K562 (cell line): ENCODE results near the gene NDUFC2. TPM values are rescaled to one million over a fixed set of nuclear protein-coding genes. Genes with fewer than 3 reads are reported as not detected.

Experiments
- BRCA1 ChIP-seq, 2 experiments: fragments of 450-650 bp in 1 of 2; sonication (generic) in 1 of 2; formaldehyde crosslinking in 1 of 2; IDR thresholded peaks; 2 replicates each; pipeline versions ENCODE4 v1.5.0 to v1.6.1; 2017 to 2020; ENCODE audit warnings: mild to moderate bottlenecking in 1 of 2, missing genetic modification reagents in 1 of 2
- CAMTA2 ChIP-seq: fragments of 250-450 bp; sonication (Bioruptor Pico); conservative IDR thresholded peaks from 2 replicates; pipeline ENCODE4 v1.5.1; 2022
- ETV6 ChIP-seq, 3 experiments: fragments of 150-350 bp in 1 of 3; sonication (generic) in 1 of 3; formaldehyde crosslinking in 1 of 3; IDR thresholded peaks; 2 replicates each; pipeline versions ENCODE4 v1.6.1 to v1.8.0; 2014 to 2022; ENCODE audit warnings: borderline replicate concordance in 2 of 3, low read depth in 2 of 3, antibody characterized with exemption in 1 of 3, low read length in 1 of 3, mild to moderate bottlenecking in 1 of 3, missing genetic modification reagents in 1 of 3
- HDAC3 ChIP-seq: fragments of 450-650 bp; IDR thresholded peaks from 2 replicates; pipeline ENCODE4 v1.6.1; 2018; ENCODE audit warnings: borderline replicate concordance, mild to moderate bottlenecking, moderate library complexity; ENCODE audit not compliant: partially characterized antibody
- KAT7 ChIP-seq: sonication (generic); formaldehyde crosslinking; IDR thresholded peaks from 2 replicates; pipeline ENCODE4 v1.8.0; 2022; ENCODE audit warnings: missing genetic modification reagents, mild to moderate bottlenecking, borderline replicate concordance
- LCOR ChIP-seq: sonication (generic); formaldehyde crosslinking; IDR thresholded peaks from 2 replicates; pipeline ENCODE4 v1.8.0; 2022; ENCODE audit warnings: mild to moderate bottlenecking, missing genetic modification reagents
- MGA ChIP-seq: fragments of 450-650 bp; IDR thresholded peaks from 2 replicates; pipeline ENCODE4 v1.6.1; 2016; ENCODE audit warnings: mild to moderate bottlenecking, moderate library complexity
- polyA plus RNA-seq, 8 experiments: library from polyadenylated mRNA; depleted of rRNA in 4 of 8; stranded (reverse) in 5 of 8; unstranded in 3 of 8; fragments of >200 nt; fragmentation: Nextera tagmentation in 2 of 8; fragmentation: Illumina TruSeq in 1 of 8; extraction: Ambion mirVana in 2 of 8; extraction: Trizol in 1 of 8; gene quantifications; 2 replicates each; pipeline versions ENCODE4 v1.2.1 to v1.2.3, GENCODE V29; 2011 to 2014; ENCODE audit warnings: inconsistent platforms in 1 of 8, missing spikeins in 1 of 8
- total RNA-seq, 7 experiments: library from RNA; depleted of rRNA in 6 of 7; stranded (reverse); fragments of >200 nt in 6 of 7; fragmentation: Illumina TruSeq in 2 of 7; extraction: Trizol in 2 of 7; gene quantifications; 2 replicates each; pipeline versions ENCODE4 v1.2.1 to v1.2.3, GENCODE V29; 2011 to 2021; ENCODE audit warnings: low replicate concordance in 1 of 7
- TF ChIP-seq, protein P1 (sequence below): fragments of 200-800 bp; sonication (Bioruptor generic); IDR thresholded peaks from 2 replicates; pipeline ENCODE4 v1.6.1; 2016; ENCODE audit warnings: missing genetic modification characterization, missing compliant biosample characterization

The NDUFC2 gene
- total and polyA plus RNA-seq, 9 of the 15 experiments (the other 6 are each of a cell fraction or from before 2014, with no cell fraction given): 168 to 1,119 (median 442) TPM

- TF ChIP-seq ETV6 (IDR thresholded peaks at IDR 0.05; ENCODE audit: borderline replicate concordance in 1 of 2, low read depth in 2 of 2, low read length in 1 of 2) (no peak), ETV6 (CRISPR knock-in tag; IDR thresholded peaks at IDR 0.05; ENCODE audit: borderline replicate concordance) (no peak), HDAC3 (peak; percentile 70), BRCA1 (IDR thresholded peaks at IDR 0.05) (no peak), BRCA1 (CRISPR knock-in tag; IDR thresholded peaks at IDR 0.05) (no peak), LCOR (CRISPR knock-in tag) (peak; percentile 87; the same call in 1 of the 2 replicates), KAT7 (CRISPR knock-in tag) (peak; percentile 77; the same call in 1 of the 2 replicates), CAMTA2 (CRISPR knock-in tag) (no peak), MGA (peak; percentile 69)
- TF ChIP-seq, protein P1, sequence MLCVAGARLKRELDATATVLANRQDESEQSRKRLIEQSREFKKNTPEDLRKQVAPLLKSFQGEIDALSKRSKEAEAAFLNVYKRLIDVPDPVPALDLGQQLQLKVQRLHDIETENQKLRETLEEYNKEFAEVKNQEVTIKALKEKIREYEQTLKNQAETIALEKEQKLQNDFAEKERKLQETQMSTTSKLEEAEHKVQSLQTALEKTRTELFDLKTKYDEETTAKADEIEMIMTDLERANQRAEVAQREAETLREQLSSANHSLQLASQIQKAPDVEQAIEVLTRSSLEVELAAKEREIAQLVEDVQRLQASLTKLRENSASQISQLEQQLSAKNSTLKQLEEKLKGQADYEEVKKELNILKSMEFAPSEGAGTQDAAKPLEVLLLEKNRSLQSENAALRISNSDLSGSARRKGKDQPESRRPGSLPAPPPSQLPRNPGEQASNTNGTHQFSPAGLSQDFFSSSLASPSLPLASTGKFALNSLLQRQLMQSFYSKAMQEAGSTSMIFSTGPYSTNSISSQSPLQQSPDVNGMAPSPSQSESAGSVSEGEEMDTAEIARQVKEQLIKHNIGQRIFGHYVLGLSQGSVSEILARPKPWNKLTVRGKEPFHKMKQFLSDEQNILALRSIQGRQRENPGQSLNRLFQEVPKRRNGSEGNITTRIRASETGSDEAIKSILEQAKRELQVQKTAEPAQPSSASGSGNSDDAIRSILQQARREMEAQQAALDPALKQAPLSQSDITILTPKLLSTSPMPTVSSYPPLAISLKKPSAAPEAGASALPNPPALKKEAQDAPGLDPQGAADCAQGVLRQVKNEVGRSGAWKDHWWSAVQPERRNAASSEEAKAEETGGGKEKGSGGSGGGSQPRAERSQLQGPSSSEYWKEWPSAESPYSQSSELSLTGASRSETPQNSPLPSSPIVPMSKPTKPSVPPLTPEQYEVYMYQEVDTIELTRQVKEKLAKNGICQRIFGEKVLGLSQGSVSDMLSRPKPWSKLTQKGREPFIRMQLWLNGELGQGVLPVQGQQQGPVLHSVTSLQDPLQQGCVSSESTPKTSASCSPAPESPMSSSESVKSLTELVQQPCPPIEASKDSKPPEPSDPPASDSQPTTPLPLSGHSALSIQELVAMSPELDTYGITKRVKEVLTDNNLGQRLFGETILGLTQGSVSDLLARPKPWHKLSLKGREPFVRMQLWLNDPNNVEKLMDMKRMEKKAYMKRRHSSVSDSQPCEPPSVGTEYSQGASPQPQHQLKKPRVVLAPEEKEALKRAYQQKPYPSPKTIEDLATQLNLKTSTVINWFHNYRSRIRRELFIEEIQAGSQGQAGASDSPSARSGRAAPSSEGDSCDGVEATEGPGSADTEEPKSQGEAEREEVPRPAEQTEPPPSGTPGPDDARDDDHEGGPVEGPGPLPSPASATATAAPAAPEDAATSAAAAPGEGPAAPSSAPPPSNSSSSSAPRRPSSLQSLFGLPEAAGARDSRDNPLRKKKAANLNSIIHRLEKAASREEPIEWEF (CRISPR knock-in tag): no peak
Measured at GRCh38 chr11:78079232-78080083, at the start of gene NDUFC2 (continued).
